ENCODE measurements around the gene ATAD1.

ATAD1 gene

DNA sequence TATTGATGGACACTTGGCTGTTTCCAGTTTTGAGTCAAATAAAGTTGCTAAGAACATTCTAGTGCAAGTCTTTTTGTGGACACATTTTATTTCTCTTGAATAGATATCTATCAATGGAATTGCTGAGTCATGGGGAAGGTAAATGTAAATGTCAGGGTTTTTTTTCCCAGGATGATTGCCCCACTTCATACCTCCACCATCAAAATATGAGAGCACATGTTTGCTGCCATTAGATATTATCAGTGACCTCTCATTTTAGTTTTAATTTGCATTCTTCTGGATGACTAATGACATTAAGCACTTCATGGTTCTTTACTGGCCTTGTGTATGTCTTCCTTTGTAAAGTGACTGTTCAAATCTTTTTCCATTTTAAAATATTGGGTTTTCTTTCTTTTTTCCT, 112.7 kb downstream of the ATAD1 start:
- no peaks in the 10 kb centered on the region for H3K9me3 Mint-ChIP-seq (ENCODE audit: low read depth)
- H3K36me3 Mint-ChIP-seq, result no peaks in the 10 kb centered on the region
- no peak overlapping the region for H3K27ac Mint-ChIP-seq
- H3K4me3 Mint-ChIP-seq, result no peak overlapping the region
- H3K27me3 Mint-ChIP-seq, result peaks cover 3% of the 10 kb centered on the region
- H3K4me1 Mint-ChIP-seq (ENCODE audit: low read depth), result no peaks in the 10 kb centered on the region

DNA sequence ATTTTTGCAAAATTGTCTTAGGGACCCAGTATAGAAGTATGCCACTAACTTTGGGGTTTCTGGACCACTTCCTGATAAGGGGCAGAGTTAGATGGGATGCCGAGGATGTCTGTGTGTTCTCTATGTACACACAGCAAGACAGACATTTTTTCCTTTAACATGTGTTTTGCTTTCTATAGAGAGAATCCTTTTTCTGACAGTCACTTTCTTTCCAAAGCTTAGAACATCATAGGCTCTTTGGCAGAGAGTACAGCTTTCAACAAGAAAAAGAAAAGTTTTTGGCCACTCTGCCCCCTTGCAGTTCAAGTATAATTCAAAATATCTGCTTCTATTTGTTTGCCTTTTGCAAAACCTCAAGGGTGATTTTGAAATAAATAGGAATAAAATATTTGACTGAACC, 114.3 kb downstream of the ATAD1 start:
- Mint-ChIP-seq H3K9me3 (ENCODE audit: low read depth) (no peaks in the 10 kb centered on the region), H3K4me3 (no peak overlapping the region), H3K27ac (no peak overlapping the region), H3K36me3 (no peaks in the 10 kb centered on the region), H3K4me1 (ENCODE audit: low read depth) (no peaks in the 10 kb centered on the region), H3K27me3 (peaks cover 3% of the 10 kb centered on the region)

DNA sequence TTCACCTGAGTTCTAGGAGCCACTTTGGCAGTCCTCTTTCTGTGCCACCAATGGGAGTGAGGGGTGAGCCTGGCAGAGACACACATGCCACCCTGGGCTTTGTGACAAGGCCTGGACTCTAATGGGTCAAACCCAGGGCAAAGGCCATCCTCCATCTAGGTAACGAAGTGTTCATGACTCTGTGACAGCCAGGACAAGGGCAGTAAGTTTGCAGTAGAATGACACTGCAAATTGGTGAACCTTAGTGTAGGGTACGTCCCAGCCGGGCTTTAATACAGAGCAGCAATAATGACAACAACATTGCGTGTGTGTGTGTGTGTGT, 115.1 kb downstream of the ATAD1 start:
- H3K27ac Mint-ChIP-seq, result no peak overlapping the region

DNA sequence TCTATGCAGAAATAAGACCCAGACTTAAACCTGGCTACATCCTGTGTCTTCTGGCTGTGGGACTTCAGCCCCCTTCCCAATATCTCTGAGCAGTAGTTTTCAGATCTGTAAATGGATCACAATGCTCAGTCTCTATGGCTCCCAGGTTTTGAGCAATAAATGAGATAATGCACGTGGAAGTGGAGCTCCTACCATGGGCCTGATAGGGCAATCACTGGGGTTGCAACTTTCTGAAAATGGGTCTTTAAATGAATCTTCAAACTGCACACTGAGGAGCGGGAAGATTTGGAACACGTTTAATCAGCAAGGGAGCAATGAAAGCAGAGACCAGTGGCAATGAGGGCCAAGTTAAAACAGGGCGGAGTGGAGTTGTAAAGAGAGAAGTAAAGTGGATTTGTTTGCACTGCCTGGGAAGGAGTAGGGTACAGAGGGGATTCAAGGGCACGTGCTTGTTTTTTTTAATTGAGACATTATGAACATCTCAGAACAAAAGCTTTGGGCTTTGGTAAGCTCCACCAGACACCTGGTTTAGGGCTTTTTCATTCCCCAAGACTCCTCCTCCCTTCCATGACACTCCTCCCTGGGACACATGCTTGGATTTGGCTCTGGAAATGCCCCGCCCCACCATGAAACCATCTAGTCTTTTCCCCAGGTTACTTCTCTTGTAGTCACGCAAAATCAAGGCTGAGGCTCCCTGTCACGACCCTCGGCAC, 115.6 kb downstream of the ATAD1 start:
- Mint-ChIP-seq H3K9me3 (ENCODE audit: low read depth) (no peaks in the 10 kb centered on the region), H3K36me3 (no peaks in the 10 kb centered on the region), H3K4me1 (ENCODE audit: low read depth) (no peaks in the 10 kb centered on the region), H3K27ac (no peak overlapping the region), H3K27me3 (peaks cover 4% of the 10 kb centered on the region), H3K4me3 (no peak overlapping the region)

More for the DNA sequence above, 115.1 kb downstream of the ATAD1 start:
- no peak overlapping the region for H3K4me3 Mint-ChIP-seq
- H3K36me3 Mint-ChIP-seq, result no peaks in the 10 kb centered on the region
- H3K4me1 Mint-ChIP-seq (ENCODE audit: low read depth), result no peaks in the 10 kb centered on the region
- peaks cover 4% of the 10 kb centered on the region for H3K27me3 Mint-ChIP-seq
- H3K9me3 Mint-ChIP-seq (ENCODE audit: low read depth), result no peaks in the 10 kb centered on the region

Measured in activated naive CD8-positive, alpha-beta T cell (primary cell).